ENCODE measurements around the gene BRSK1.

The BRSK1 gene

GRCh38 chr19:55251341-55252081, 32.3 kb upstream of the BRSK1 start:
- Histone ChIP-seq H3K27me3 (ENCODE audit: insufficient read depth, low read length, poor library complexity, severe bottlenecking) (no peaks in the 10 kb centered on the region), H3K4me3 (ENCODE audit: low read length, poor library complexity, severe bottlenecking) (peak overlapping the region; percentile 89), H3K4me1 (ENCODE audit: insufficient read depth, low read length, poor library complexity, severe bottlenecking) (peaks cover 72% of the 10 kb centered on the region), H3K79me2 (ENCODE audit: insufficient read depth, low read length) (peaks cover 95% of the 10 kb centered on the region), H2AFZ (ENCODE audit: low read length) (no peak overlapping the region), H3K4me2 (ENCODE audit: low read depth, low read length, poor library complexity, severe bottlenecking) (peak overlapping the region; percentile 97), H4K20me1 (ENCODE audit: insufficient read depth, low read length, poor library complexity, severe bottlenecking) (peaks cover 63% of the 10 kb centered on the region), H3K9me3 (ENCODE audit: insufficient read depth, low read depth, low read length) (no peaks in the 10 kb centered on the region), H3F3A (ENCODE audit: low read depth) (peaks cover 25% of the 10 kb centered on the region), H3K36me3 (ENCODE audit: insufficient read depth, low read length) (peaks cover 44% of the 10 kb centered on the region; the same call in 1 of the 2 replicates), H3K9me2 (replicated peaks; ENCODE audit: low read depth, low read length) (no peaks in the 10 kb centered on the region), H3K9ac (ENCODE audit: low read depth, low read length, poor library complexity, severe bottlenecking) (peak overlapping the region; percentile 100)
- TF ChIP-seq CTCF (conservative IDR thresholded peaks at IDR 0.05; ENCODE audit: low read length) (no peak), EZH2phosphoT487 (IDR thresholded peaks at IDR 0.05; ENCODE audit: borderline replicate concordance) (no peak)

- Histone ChIP-seq H3K9me3 (ENCODE audit: insufficient read depth, low read depth, low read length) (no peaks in the 10 kb centered on the region), H3K79me2 (ENCODE audit: insufficient read depth, low read length) (peaks cover 95% of the 10 kb centered on the region), H2AFZ (ENCODE audit: low read length) (no peak overlapping the region), H3K4me1 (ENCODE audit: insufficient read depth, low read length, poor library complexity, severe bottlenecking) (peaks cover 70% of the 10 kb centered on the region), H3K36me3 (ENCODE audit: insufficient read depth, low read length) (peaks cover 29% of the 10 kb centered on the region; the same call in 1 of the 2 replicates), H3K4me2 (ENCODE audit: low read depth, low read length, poor library complexity, severe bottlenecking) (peak overlapping the region; percentile 97), H4K20me1 (ENCODE audit: insufficient read depth, low read length, poor library complexity, severe bottlenecking) (peaks cover 63% of the 10 kb centered on the region), H3K27me3 (ENCODE audit: insufficient read depth, low read length, poor library complexity, severe bottlenecking) (no peaks in the 10 kb centered on the region), H3K9me2 (replicated peaks; ENCODE audit: low read depth, low read length) (no peaks in the 10 kb centered on the region), H3K4me3 (ENCODE audit: low read length, poor library complexity, severe bottlenecking) (peak overlapping the region; percentile 89), H3K9ac (ENCODE audit: low read depth, low read length, poor library complexity, severe bottlenecking) (peak overlapping the region; percentile 100), H3F3A (ENCODE audit: low read depth) (peaks cover 25% of the 10 kb centered on the region)
- TF ChIP-seq CTCF (conservative IDR thresholded peaks at IDR 0.05; ENCODE audit: low read length): no peak
- TF ChIP-seq EZH2phosphoT487 (IDR thresholded peaks at IDR 0.05; ENCODE audit: borderline replicate concordance): no peak
Observed at GRCh38 chr19:55252760-55253663, 30.8 kb upstream of the BRSK1 start.

DNA sequence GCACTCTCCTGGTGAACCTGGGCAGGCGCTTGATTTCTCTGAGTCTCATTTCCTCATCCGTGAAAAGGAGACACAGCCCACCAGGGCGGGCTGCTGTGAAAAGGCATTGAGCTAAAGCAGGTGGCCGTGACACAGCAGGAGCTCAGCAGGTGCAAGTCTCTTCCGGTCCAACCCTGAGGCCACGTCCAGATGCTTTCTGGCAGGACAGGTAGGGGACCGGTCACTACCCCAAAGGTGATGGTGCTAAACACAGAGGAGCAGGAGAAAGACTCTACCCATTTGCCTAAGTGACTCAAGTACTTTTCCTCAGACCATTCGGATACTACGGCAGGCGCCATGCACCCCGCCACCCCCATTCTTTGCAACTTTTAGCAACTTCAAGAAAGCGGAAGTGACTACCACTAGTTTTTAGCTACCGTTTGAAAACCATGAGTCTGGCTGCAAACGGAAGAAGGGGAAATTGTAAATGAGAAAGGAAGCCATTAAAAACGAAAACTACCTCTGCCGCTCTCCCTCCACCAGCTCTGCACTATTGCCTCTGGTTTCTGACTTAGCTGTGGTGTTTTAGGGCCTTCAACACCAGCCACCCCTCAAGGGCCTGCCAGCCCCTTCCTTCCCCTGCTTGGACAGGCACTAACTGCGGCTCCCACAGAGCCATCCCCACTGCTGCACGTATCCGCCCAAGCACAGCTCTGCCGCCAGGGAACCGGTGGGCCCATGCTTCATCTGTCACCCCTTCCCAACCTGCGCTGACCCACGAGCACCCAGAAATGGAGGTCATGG, 29.8 kb upstream of the BRSK1 start:
- Histone ChIP-seq H3K27me3 (ENCODE audit: insufficient read depth, low read length, poor library complexity, severe bottlenecking) (no peaks in the 10 kb centered on the region), H3K4me2 (ENCODE audit: low read depth, low read length, poor library complexity, severe bottlenecking) (peak overlapping the region; percentile 97), H3F3A (ENCODE audit: low read depth) (peaks cover 25% of the 10 kb centered on the region), H3K9me3 (ENCODE audit: insufficient read depth, low read depth, low read length) (no peaks in the 10 kb centered on the region), H3K79me2 (ENCODE audit: insufficient read depth, low read length) (peaks cover 93% of the 10 kb centered on the region), H3K4me1 (ENCODE audit: insufficient read depth, low read length, poor library complexity, severe bottlenecking) (peaks cover 60% of the 10 kb centered on the region), H2AFZ (ENCODE audit: low read length) (no peak overlapping the region), H3K9ac (ENCODE audit: low read depth, low read length, poor library complexity, severe bottlenecking) (peak overlapping the region; percentile 100), H3K36me3 (ENCODE audit: insufficient read depth, low read length) (peaks cover 19% of the 10 kb centered on the region; the same call in 1 of the 2 replicates), H3K9me2 (replicated peaks; ENCODE audit: low read depth, low read length) (no peaks in the 10 kb centered on the region), H3K4me3 (ENCODE audit: low read length, poor library complexity, severe bottlenecking) (peak overlapping the region; percentile 89), H4K20me1 (ENCODE audit: insufficient read depth, low read length, poor library complexity, severe bottlenecking) (peaks cover 54% of the 10 kb centered on the region)
- no peak for TF ChIP-seq CTCF (conservative IDR thresholded peaks at IDR 0.05; ENCODE audit: low read length)
- TF ChIP-seq EZH2phosphoT487 (IDR thresholded peaks at IDR 0.05; ENCODE audit: borderline replicate concordance): no peak
